ENCODE results near the gene UBE2D2. TPM values are rescaled to one million over a fixed set of nuclear protein-coding genes. Genes with fewer than 3 reads are reported as not detected.
"Not testable (repeated sequence)": the region's sequence is repeated elsewhere in the genome, so short reads cannot be mapped to it uniquely, and the experiment has no call there.

UBE2D2 gene
- 100 to 1,000 TPM; 231 to 328 (median 243) TPM for polyA plus RNA-seq

DNA sequence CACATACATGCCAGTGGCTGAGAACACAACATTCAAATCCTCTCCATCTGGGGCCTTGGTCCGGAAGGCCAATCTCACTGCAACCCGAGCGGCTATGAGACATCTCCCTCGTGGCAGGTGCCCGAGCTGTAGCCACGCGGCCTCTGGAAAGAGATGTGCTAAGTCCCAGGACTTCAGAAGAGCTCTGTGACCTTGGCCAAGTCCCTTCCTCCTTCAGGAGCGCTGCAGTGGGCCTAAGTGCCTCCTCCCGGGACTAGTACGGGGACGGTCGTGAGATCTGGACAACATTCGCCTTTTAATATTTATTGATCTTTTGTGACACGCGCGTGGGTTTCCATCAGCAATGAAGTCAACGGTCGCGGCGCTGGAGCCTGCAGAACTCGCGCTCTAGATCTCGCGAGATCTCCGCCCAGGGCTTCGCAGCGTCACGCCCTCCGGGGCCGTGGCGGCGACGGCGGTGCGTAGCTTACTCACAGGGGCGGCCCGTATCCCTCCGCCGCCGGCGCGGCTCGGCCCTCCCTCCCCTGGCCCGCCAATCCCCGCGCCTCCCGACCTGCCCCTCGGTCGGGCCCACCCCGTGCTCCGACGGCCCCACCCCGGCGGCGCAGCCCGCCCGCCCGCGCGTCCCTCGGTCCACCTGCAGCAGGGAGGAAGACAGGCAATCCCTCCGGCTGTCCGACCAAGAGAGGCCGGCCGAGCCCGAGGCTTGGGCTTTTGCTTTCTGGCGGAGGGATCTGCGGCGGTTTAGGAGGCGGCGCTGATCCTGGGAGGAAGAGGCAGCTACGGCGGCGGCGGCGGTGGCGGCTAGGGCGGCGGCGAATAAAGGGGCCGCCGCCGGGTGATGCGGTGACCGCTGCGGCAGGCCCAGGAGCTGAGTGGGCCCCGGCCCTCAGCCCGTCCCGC lies at the start of gene UBE2D2:
UBE2D2 (plus strand) TSS at position 588 of the 903 bp plus-strand sequence. CDS start 453 bp downstream, outside the sequence.
- peak; percentile 96 to 98 (median 98) for DNase-seq
- H3K36me3 Mint-ChIP-seq, result peaks cover 0 to 6% (median 4%) of the 10 kb centered on the region in 3 donors
- peak within 1 kb of the TSS; percentile 88 to 98 (median 94) for H3K27ac Mint-ChIP-seq
- peaks cover 12 to 20% (median 15%) of the 10 kb centered on the region in 3 donors for H3K27me3 Mint-ChIP-seq (ENCODE audit: low read depth in 3 of 3)
- H3K4me3 Mint-ChIP-seq, result peak within 1 kb of the TSS; percentile 93 to 99 (median 95)
- H3K9me3 Mint-ChIP-seq, result no peaks in the 10 kb centered on the region
- peaks cover 45 to 46% of the 10 kb centered on the region in 2 donors for H3K4me1 Mint-ChIP-seq

DNA sequence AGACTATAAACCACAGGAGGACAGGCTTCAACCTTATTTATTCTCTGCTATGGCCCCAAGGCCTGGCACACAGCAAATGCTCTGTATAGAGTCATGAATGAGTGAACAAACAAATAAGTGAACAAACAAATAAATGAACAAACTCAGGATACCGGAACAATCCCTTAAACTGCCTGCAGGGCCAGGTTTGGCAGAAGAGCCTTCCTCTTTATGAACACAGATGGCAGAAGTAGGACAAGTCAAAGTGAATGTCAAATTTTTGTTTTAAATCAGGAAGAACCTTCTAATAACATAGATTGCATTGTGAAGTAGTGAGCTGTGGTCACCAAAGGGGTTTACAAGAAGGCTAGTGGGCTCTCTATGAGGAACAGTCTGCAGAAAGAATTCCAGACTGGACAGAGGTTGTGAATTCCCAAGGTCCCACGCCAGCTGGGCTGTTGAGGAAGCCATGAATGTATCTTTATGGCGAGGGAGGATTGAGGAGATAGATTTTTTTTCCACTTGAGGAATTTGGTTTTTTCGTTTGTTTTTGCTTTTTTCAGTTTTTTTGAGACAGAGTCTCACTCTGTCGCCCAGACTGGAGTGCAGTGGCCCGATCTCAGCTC lies 48.3 kb upstream of the UBE2D2 start:
- peaks cover 41 to 47% of the 10 kb centered on the region in 2 donors for H3K4me1 Mint-ChIP-seq
- H3K27ac Mint-ChIP-seq, result peak overlapping the region in 3 of 6 donors; percentile 7 to 62 (median 50)
- H3K4me3 Mint-ChIP-seq, result peak overlapping the region; percentile 18 to 86 (median 72)

DNA sequence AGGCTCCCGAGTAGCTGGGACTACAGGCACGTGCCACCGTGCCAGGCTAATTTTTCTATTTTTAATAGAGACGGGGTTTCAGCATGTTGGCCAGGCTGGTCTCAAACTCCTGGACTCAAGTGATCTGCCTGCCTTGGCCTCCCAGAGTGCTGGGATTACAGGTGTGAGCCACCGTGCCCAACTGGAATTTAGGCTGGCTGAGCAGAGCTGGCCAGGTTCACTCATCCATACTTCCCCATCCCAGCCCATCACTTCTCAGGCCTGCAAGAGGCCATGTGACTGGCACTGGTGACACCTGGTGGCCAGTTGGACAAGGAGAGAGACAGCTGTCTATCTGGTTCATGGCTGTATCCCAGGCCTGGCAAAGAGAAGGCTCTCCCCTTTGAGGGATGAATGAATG lies 47.7 kb upstream of the UBE2D2 start:
- H3K4me3 Mint-ChIP-seq, result peak overlapping the region in 3 of 5 donors; percentile 8 to 50 (median 22)
- H3K36me3 Mint-ChIP-seq, H3K9me3 Mint-ChIP-seq: not testable (repeated sequence)
- peaks cover 0 to 15% (median 2%) of the 10 kb centered on the region in 3 donors for H3K27me3 Mint-ChIP-seq (ENCODE audit: low read depth in 3 of 3)
- DNase-seq, result peak; percentile 68 to 76 (median 73)
- peak overlapping the region in 2 of 6 donors; percentile 11 to 26 for H3K27ac Mint-ChIP-seq
- H3K4me1 Mint-ChIP-seq, result peaks cover 45 to 53% of the 10 kb centered on the region in 2 donors

More for the DNA sequence above, 48.3 kb upstream of the UBE2D2 start:
- Mint-ChIP-seq H3K27me3 (ENCODE audit: low read depth in 3 of 3) (peaks cover 0 to 15% (median 2%) of the 10 kb centered on the region in 3 donors), H3K36me3 (no peaks in the 10 kb centered on the region), H3K9me3 (no peaks in the 10 kb centered on the region)
- DNase-seq, result no peak

DNA sequence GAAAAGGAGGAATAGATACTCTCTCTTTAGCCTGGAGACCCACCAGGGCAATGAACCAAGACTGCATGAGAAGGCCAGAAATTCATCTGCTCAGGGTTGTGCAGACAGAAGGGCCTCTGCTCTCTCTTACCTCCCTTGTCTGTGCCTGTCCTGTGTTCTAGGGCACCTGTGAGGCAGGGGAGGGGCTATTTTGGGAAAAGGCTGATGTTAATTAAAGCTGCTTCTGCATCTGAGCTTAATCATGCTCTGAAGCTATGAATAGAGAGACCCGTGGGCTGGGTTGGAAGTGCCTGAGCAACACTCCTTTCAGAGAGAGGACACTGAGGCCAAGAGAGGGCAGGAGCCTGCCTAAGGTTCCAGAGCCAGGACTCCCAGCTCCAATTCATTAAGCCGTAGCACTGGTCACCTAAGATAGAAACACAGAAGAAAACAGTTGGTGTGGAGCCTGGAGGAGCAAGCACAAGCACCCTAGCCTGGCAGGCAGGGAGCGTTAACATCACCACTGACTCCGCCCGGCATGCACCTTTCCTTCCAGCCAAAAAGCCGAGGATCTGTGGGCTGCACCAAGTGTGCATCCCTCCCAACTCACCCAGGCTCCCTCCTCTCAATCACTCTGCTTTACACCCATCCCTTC lies 47.2 kb upstream of the UBE2D2 start:
- DNase-seq, result no peak
- peak overlapping the region in 3 of 5 donors; percentile 8 to 50 (median 22) for H3K4me3 Mint-ChIP-seq
- H3K9me3 Mint-ChIP-seq, result no peaks in the 10 kb centered on the region
- peaks cover 0 to 15% (median 4%) of the 10 kb centered on the region in 3 donors for H3K27me3 Mint-ChIP-seq (ENCODE audit: low read depth in 3 of 3)
- H3K27ac Mint-ChIP-seq, result peak overlapping the region in 2 of 6 donors; percentile 11 to 26
- H3K4me1 Mint-ChIP-seq, result peaks cover 50 to 58% of the 10 kb centered on the region in 2 donors
- H3K36me3 Mint-ChIP-seq, result no peaks in the 10 kb centered on the region

DNA sequence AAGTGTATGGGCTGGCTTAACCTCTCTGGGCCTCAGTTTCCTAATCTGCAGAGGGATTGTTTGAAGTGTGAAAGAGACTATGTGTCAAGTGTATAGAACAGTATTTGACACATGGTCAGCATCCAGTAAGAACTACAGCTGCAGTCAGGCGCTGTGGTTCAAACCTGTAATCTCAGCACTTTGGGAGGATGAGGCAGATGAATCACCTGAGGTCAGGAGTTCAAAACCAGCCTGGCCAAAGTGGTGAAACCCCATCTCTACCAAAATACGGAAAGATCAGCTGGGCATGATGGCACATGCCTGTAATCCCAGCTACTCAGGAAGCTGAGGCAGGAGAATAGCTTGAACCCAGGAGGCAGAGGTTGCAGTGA lies 46.7 kb upstream of the UBE2D2 start:
- peaks cover 0 to 15% (median 4%) of the 10 kb centered on the region in 3 donors for H3K27me3 Mint-ChIP-seq (ENCODE audit: low read depth in 3 of 3)
- H3K4me3 Mint-ChIP-seq, result no peak overlapping the region
- peaks cover 50 to 59% of the 10 kb centered on the region in 2 donors for H3K4me1 Mint-ChIP-seq
- H3K36me3 Mint-ChIP-seq, result no peaks in the 10 kb centered on the region
- H3K9me3 Mint-ChIP-seq, result no peaks in the 10 kb centered on the region
- no peak overlapping the region for H3K27ac Mint-ChIP-seq
- DNase-seq, result no peak

DNA sequence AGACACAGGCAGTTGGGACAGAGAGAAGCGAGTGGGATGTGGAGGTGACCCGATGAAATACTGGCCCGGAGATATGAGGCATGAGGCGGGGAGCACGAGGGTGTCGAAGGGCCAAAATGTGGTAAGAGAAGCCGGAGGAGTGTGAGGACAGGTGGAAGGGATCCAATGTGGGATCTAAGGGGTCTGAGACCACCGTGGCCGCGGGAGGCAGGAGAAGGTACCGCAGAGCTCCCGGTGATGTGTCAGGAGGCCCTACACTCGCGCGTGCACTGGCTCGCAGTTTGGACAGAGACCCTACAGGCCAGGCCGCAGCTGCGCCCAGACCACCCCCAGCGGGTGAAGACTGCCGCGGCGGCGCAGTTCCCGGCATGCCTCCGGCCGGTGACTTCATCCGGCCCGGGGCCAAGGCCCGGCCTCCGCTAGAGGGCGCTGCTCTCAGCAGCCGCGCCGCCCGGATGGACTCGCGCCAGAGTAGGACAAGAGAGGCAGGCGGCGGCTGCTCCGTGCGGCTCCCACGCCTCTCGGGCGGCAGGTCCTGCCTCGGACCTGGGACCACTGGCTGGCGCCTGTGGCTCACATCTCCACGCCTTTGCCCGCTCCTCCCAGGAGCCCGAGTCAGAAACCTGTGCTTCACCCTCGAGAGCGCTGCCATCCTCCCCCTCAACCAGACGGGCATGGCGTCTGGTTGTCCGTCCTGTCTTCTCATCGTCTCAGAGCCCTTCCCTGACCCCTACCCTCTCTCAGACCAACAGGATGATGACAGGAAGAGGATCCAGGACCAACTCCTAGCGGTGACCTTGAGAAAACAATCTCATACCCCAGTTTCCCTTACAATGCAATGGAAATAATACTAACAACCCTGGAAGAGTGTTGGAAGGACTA lies 43.2 kb upstream of the UBE2D2 start:
- no peaks in the 10 kb centered on the region for H3K9me3 Mint-ChIP-seq
- H3K4me3 Mint-ChIP-seq, result peak overlapping the region; percentile 81 to 97 (median 89)
- peak overlapping the region; percentile 84 to 94 (median 92) for H3K27ac Mint-ChIP-seq
- H3K27me3 Mint-ChIP-seq (ENCODE audit: low read depth in 3 of 3), result peaks cover 2 to 5% (median 3%) of the 10 kb centered on the region in 3 donors
- peaks cover 22 to 28% of the 10 kb centered on the region in 2 donors for H3K4me1 Mint-ChIP-seq
- peak; percentile 87 to 89 (median 88) for DNase-seq
- no peaks in the 10 kb centered on the region for H3K36me3 Mint-ChIP-seq

DNA sequence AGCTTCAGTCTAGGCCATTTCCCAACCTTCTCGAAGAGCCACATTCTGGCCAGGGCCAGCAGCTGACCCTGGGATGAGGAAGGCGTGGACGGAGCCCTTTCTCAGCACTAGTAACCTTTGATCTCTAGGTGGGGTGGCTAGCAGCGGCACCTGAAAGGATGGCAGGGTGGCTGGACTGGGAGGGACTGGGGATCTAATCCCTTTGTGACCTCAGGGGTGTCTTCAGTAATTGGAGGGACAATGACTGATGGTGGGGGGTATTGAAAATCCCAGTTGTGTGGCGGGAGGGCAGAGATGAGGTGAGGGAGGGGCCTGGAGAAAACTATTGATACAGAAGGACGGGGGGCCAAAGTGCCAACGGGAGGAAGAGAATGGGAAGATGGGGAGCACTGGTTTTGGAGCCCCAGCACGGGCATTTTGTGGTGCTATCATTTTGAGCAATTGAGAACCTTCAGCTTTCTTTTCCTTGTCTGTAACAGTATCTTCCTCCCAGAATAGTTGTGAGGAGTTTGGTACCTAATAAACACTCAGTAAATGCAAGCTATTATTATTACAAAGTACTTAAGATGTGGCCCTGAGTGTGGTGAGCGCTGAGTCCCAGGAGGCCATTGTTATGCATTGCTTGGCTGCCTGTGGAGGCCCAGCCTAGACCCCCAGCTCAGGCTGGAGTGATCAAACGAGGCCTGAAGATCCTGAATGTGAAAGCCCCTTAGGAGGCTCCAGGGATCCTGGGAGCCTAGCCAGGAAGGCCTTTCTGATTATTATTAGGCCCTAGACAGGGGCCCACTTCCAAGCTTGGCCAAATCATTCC lies 37.3 kb upstream of the UBE2D2 start:
- Mint-ChIP-seq H3K27ac (no peak overlapping the region), H3K4me3 (no peak overlapping the region), H3K4me1 (peaks cover 1 to 2% of the 10 kb centered on the region in 2 donors), H3K36me3 (no peaks in the 10 kb centered on the region), H3K9me3 (no peaks in the 10 kb centered on the region), H3K27me3 (ENCODE audit: low read depth in 3 of 3) (peaks cover 0 to 2% (median 1%) of the 10 kb centered on the region in 3 donors)
- no peak for DNase-seq

DNA sequence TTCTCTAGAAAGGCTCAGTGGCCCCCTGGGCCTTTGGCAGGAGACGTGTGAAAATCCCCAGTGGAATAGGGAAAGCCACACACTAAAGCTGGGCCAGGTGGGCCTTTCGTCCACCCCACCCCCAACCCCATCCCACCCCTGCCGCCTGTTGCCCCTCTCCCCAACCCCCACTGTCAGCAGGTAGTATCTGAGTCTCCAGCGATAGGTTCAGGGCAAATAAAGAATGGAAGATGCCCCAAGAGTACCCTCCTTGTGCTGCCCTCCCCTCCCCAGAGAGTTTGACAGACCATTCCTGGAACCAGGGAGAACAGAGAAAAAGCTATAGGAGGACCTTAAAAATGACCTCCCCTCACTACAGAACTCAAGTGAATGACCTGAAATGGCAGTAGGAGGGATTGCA lies 36.7 kb upstream of the UBE2D2 start:
- no peak overlapping the region for H3K27ac Mint-ChIP-seq
- no peaks in the 10 kb centered on the region for H3K4me1 Mint-ChIP-seq
- H3K4me3 Mint-ChIP-seq, result no peak overlapping the region
- no peaks in the 10 kb centered on the region for H3K9me3 Mint-ChIP-seq
- H3K36me3 Mint-ChIP-seq, result no peaks in the 10 kb centered on the region
- peaks cover 0 to 2% (median 1%) of the 10 kb centered on the region in 3 donors for H3K27me3 Mint-ChIP-seq (ENCODE audit: low read depth in 3 of 3)
- no peak for DNase-seq

DNA sequence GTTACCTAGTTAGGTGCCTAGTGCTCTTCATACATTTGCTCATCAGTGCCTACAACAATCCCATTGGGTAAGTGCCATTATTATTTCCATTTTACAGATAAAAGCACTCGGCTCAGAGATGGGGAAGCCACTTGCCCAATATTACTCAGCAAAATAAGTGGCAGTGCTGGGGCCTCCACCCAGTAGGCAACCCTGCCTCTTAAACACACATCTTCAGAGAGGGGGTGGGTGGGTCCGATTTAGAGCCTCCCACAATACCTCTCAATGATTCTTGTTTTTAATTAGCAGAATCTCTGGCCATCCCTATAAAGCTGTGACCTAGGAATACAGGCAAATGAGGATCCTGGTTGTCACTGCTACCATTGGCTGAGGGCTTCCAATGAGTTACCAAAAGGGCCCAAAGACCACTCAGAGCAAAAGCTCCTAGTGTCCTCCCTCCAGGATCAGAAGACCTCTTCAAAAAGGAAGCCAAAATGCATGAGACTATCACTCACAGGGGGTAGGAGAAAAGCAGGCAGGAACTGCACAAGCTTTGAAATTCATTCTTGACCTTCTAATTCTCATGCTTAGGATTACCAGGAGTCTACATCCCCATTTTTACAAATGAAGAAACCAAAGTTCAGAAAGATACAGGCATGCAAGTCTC lies 36.1 kb upstream of the UBE2D2 start:
- H3K9me3 Mint-ChIP-seq, result no peaks in the 10 kb centered on the region
- DNase-seq, result no peak
- no peak overlapping the region for H3K4me3 Mint-ChIP-seq

DNA sequence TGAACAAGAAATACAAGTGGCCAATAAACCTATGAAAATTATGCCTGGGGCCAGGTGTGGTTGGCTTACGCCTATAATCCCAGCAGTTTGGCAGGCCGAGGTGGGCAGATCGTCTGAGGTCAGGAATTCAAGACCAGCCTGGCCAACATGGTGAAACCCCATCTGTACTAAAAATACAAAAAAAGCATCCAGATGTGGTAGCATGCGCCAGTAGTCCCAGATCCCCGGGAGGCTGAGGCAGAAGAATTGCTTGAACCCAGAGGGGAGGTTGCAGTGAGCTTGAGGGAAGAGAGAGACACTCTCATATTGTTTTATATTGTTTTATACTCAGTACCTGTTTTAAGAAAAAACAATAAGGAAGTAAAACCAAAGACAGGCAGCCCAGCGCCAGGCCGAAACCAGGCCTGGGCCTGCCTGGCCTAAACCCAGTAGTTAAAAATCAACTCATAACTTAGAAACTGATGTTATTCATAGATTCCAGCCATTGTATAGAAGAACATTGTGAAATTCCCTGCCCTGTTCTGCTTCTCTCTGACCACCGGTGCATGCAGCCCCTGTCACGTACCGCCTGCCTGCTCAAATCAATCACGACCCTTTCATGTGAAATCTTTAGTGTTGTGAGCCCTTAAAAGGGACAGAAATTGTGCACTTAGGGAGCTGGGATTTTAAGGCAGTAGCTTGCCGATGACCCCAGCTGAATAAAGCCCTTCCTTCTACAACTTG lies 35.4 kb upstream of the UBE2D2 start:
- not testable (repeated sequence) for DNase-seq; H3K27me3 Mint-ChIP-seq (ENCODE audit: low read depth in 3 of 3); H3K4me3 Mint-ChIP-seq; H3K9me3 Mint-ChIP-seq; H3K27ac Mint-ChIP-seq; H3K4me1 Mint-ChIP-seq; H3K36me3 Mint-ChIP-seq

More for the DNA sequence above, 36.1 kb upstream of the UBE2D2 start:
- Mint-ChIP-seq H3K27me3 (ENCODE audit: low read depth in 3 of 3) (peaks cover 0 to 2% (median 1%) of the 10 kb centered on the region in 3 donors), H3K27ac (no peak overlapping the region), H3K4me1 (no peaks in the 10 kb centered on the region), H3K36me3 (no peaks in the 10 kb centered on the region)

DNA sequence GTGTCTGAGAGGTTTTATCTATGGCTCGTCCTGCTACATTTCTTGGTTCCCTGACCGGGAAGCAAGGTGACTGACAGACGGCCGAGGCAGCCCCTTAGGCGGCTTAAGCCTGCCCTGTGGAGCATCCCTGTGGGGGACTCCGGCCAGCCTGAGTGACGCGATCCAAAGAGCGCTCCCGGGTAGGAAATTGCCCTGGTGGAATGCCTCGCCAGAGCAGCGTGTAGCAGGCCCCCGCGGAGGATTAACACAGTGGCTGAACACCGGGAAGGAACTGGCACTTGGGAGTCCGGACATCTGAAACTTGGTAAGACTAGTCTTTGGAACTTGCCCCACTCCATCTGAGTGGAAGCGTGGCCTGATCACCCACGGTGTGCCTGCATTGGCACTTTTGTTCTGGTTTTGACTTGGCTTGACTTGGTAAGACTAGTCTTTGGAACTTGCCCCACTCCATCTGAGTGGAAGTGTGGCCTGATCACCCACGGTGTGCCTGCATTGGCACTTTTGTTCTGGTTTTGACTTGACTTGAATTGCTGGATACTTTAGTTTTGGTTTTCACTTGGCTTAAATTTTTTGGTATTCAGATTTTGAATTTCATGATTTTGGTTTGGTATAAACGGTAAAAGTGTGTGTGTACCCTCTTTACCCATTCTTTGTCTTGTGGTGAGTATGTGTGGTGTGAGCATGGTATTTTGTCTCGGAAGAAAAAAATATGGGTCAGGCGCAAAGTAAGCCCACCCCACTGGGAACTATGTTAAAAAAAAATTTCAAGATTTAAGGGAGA lies 34.6 kb upstream of the UBE2D2 start:
- H3K27me3 Mint-ChIP-seq (ENCODE audit: low read depth in 3 of 3); DNase-seq; H3K4me1 Mint-ChIP-seq; H3K36me3 Mint-ChIP-seq; H3K4me3 Mint-ChIP-seq; H3K27ac Mint-ChIP-seq: not testable (repeated sequence)
- H3K9me3 Mint-ChIP-seq, result peaks cover 0 to 12% (median 4%) of the 10 kb centered on the region in 6 donors
